ENCODE data around the gene MACROD2.

DNA sequence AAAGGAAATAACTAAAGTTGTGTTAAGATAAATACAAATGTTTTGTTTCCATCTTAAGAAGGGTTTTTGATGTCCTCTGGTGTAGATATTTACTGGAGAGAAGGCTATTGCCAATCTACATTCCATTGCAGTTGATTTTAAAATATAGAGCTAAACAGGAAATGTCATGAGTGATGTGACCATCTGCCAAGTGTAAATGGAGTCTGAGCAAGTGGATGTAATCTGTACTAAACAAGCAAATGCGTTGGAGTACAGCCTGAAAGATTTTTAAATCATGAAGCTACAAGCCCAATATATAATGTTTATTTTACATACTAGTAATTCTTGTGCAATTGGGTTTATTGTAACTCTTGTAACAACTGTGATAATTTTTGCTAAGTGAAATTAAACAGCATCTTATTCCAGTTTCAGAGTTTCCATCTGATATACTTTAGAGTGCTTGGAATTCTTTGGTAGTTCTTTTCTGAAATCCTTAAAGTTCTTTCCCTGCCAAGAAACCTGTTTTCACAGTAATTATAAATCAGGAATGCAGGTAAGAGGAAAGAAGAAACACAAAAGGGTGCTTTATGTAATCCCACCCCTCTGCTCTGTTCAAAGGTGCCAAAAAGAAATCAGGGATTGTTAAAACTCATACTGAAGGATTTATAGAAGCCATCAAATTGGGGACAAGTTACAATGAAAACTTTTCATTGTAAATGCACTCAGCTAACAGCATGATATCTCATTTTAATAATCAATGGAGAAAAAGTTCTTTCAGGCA, 389.3 kb downstream of the MACROD2 start:
- TF ChIP-seq POLR2A (IDR thresholded peaks at IDR 0.05; ENCODE audit: low read depth, low read length) (no peak), POLR2AphosphoS5 (IDR thresholded peaks at IDR 0.05; ENCODE audit: low read depth, low read length) (no peak), TAF1 (IDR thresholded peaks at IDR 0.05; ENCODE audit: low read depth, low read length) (no peak), SPI1 (IDR thresholded peaks at IDR 0.05; ENCODE audit: low read depth, low read length) (no peak), POU2F2 (IDR thresholded peaks at IDR 0.05; ENCODE audit: low read depth, low read length) (no peak)
